GM12891 (cell line): ENCODE data around the gene SORCS2.
"Not testable (repeated sequence)": the region's sequence is repeated elsewhere in the genome, so short reads cannot be mapped to it uniquely, and the experiment has no call there.

Experiments
- POLR2A ChIP-seq: IDR thresholded peaks from 2 replicates; pipeline ENCODE4 v1.6.1; 2011; ENCODE audit warnings: low read depth, low read length, control low read depth
- POLR2AphosphoS5 ChIP-seq: IDR thresholded peaks from 2 replicates; pipeline ENCODE4 v1.6.1; 2011; ENCODE audit warnings: low read depth, low read length, control low read depth
- SPI1 ChIP-seq: IDR thresholded peaks from 2 replicates; pipeline ENCODE4 v1.6.1; 2011; ENCODE audit warnings: low read depth, low read length, control low read depth
- TAF1 ChIP-seq: IDR thresholded peaks from 2 replicates; pipeline ENCODE4 v1.6.1; 2011; ENCODE audit warnings: low read depth, low read length, control low read depth

GRCh38 chr4:7165056-7165873, 27.1 kb upstream of the SORCS2 start:
- not testable (repeated sequence) for TF ChIP-seq POLR2A, TAF1, POLR2AphosphoS5, SPI1
